NT2/D1 (cell line): ENCODE measurements around the gene USP49.

ENCODE experiments used
- SUZ12 ChIP-seq: IDR thresholded peaks from 2 replicates; pipeline ENCODE4 v1.6.1; 2011; ENCODE audit not compliant: insufficient read length, insufficient read depth; ENCODE audit errors: extremely low read depth
- YY1 ChIP-seq: IDR thresholded peaks from 2 replicates; pipeline ENCODE4 v1.6.1; 2011; ENCODE audit not compliant: insufficient read length, insufficient read depth
- ZNF274 ChIP-seq: IDR thresholded peaks from 2 replicates; pipeline ENCODE4 v1.6.1; 2011; ENCODE audit warnings: mild to moderate bottlenecking, low read depth, low read length

DNA sequence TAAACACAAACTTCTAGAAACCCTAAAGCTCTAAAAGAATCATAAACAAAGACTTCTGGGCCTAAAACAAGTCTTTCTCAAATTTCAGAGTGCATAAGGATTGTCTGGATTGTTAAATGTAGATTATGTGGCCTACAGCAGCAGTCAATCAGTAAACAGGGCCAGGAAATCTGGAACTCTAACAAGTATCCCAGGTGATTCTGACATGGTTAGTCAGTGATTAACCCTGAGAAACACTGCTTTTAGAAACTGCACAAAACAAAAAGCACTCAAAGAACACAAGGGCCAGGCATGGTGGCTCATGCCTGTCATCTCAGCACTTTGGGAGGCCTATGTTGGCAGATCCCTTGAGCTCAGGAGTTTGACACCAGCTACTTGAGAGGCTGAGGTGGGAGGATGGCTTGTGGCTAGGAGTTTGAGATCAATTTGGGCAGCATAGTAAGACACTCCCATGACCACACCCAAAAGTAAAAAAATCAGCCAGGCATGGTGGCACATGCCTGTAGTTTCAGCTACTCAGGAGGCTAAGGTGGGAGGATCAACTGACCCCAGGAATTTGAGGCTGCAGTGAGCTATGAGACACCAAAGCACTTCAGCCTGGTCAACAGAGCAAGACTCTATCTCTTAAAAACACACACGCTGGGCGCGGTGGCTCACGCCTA, 19.8 kb upstream of the USP49 start:
- no peak for TF ChIP-seq ZNF274
- no peak for TF ChIP-seq YY1
- no peak for TF ChIP-seq SUZ12
